Loucy (cell line): ENCODE results near the gene SAMD7.
A peak's percentile ranks its signal among the peaks of the same experiment; 100 is the strongest.

Experiments
- H2AFZ ChIP-seq: fragments of 200-600 bp; sonication (generic); 2 replicates; pipeline ENCODE4 v1.6.0; 2016; ENCODE audit warnings: antibody characterized with exemption, mild to moderate bottlenecking, low read length, moderate library complexity
- H3F3A ChIP-seq: fragments of 200-600 bp; 2 replicates; pipeline ENCODE4 v1.6.0; 2016; ENCODE audit warnings: antibody characterized with exemption, low read depth, mild to moderate bottlenecking
- H3K27me3 ChIP-seq: fragments of 200-600 bp; sonication (generic); 2 replicates; pipeline ENCODE4 v1.6.1; 2014; ENCODE audit warnings: low read length, mild to moderate bottlenecking; ENCODE audit not compliant: insufficient read depth, poor library complexity, severe bottlenecking
- H3K36me3 ChIP-seq: fragments of 200-600 bp; sonication (generic); 2 replicates; pipeline ENCODE4 v1.6.1; 2016; ENCODE audit warnings: low read length; ENCODE audit not compliant: insufficient read depth
- H3K4me1 ChIP-seq: fragments of 200-600 bp; sonication (generic); 2 replicates; pipeline ENCODE4 v1.5.1; 2014; ENCODE audit warnings: low read length, mild to moderate bottlenecking; ENCODE audit not compliant: insufficient read depth, poor library complexity, severe bottlenecking
- H3K4me2 ChIP-seq: fragments of 200-600 bp; sonication (generic); 2 replicates; pipeline ENCODE4 v1.6.0; 2014; ENCODE audit warnings: antibody characterized with exemption, low read length, low read depth, mild to moderate bottlenecking; ENCODE audit not compliant: poor library complexity, severe bottlenecking
- H3K4me3 ChIP-seq: fragments of 200-600 bp; sonication (generic); 2 replicates; pipeline ENCODE4 v1.5.1; 2014; ENCODE audit warnings: low read length, mild to moderate bottlenecking, mixed read lengths; ENCODE audit not compliant: poor library complexity, severe bottlenecking
- H3K79me2 ChIP-seq: fragments of 200-600 bp; sonication (generic); 2 replicates; pipeline ENCODE4 v1.6.1; 2014; ENCODE audit warnings: low read length; ENCODE audit not compliant: insufficient read depth
- H3K9ac ChIP-seq: fragments of 200-600 bp; sonication (generic); 2 replicates; pipeline ENCODE4 v1.6.0; 2014; ENCODE audit warnings: mild to moderate bottlenecking, low read depth, low read length, moderate library complexity; ENCODE audit not compliant: poor library complexity, severe bottlenecking
- H3K9me2 ChIP-seq: fragments of 200-600 bp; sonication (generic); replicated peaks from 2 replicates; pipeline ENCODE4 v1.6.1; 2016; ENCODE audit warnings: low read depth, low read length, mixed read lengths
- H3K9me3 ChIP-seq: fragments of 200-600 bp; sonication (generic); 2 replicates; pipeline ENCODE4 v1.6.1; 2014; ENCODE audit warnings: mild to moderate bottlenecking, antibody characterized with exemption, low read length, low read depth; ENCODE audit not compliant: insufficient read depth
- H4K20me1 ChIP-seq: fragments of 200-600 bp; sonication (generic); 2 replicates; pipeline ENCODE4 v1.6.0; 2014; ENCODE audit warnings: antibody characterized with exemption, low read length, mild to moderate bottlenecking; ENCODE audit not compliant: insufficient read depth, poor library complexity, severe bottlenecking
- EZH2phosphoT487 ChIP-seq: fragments of 200-600 bp; IDR thresholded peaks from 2 replicates; pipeline ENCODE4 v1.6.1; 2018; ENCODE audit warnings: antibody characterized with exemption, mild to moderate bottlenecking, moderate library complexity, borderline replicate concordance
- TF ChIP-seq, protein P1 (sequence below): fragments of 200-600 bp; sonication (generic); conservative IDR thresholded peaks from 2 replicates; pipeline ENCODE4 v1.5.1; 2014; ENCODE audit warnings: mild to moderate bottlenecking, antibody characterized with exemption, low read length

SAMD7 gene

DNA sequence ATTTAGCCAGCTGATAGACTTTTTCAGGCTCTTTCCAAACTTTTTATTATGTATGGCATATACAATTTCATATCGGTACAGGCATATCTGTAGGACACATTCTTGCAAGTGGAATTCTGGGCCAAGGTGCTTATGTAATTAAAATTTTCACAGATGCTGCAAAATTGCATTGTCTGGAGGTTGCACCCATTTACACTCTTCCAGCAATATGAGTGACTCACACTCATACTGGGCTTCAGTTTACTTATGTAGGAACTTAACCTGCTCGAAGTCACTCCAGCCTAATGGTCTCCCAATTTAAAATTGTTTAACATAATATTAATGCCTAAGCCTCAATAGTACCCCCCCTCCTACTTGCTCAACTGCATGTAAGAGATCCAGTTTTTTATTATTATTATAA is 44.0 kb downstream of the SAMD7 start:
- H3K9ac ChIP-seq: no peak overlapping the region
- no peak for TF ChIP-seq EZH2phosphoT487
- TF ChIP-seq, protein P1, sequence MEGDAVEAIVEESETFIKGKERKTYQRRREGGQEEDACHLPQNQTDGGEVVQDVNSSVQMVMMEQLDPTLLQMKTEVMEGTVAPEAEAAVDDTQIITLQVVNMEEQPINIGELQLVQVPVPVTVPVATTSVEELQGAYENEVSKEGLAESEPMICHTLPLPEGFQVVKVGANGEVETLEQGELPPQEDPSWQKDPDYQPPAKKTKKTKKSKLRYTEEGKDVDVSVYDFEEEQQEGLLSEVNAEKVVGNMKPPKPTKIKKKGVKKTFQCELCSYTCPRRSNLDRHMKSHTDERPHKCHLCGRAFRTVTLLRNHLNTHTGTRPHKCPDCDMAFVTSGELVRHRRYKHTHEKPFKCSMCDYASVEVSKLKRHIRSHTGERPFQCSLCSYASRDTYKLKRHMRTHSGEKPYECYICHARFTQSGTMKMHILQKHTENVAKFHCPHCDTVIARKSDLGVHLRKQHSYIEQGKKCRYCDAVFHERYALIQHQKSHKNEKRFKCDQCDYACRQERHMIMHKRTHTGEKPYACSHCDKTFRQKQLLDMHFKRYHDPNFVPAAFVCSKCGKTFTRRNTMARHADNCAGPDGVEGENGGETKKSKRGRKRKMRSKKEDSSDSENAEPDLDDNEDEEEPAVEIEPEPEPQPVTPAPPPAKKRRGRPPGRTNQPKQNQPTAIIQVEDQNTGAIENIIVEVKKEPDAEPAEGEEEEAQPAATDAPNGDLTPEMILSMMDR: no peak

DNA sequence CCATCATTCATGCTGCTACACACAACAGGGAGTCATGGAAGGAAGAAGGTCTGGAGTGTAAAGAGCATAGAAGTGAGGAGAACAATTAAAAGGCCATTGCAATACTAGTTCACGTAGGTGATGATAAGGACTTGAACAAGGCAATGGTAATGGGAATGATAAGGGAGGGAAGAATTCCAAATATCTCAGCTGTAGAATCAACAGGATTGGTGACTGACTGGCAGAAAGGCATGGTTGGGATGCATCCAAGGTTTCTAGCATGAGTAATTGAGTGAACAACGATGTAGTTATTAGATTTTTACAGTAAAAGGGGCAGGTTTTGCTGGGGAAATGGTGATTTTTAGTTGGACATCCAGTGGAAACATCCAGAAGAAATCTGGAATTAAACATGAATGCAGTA is 52.8 kb downstream of the SAMD7 start:
- Histone ChIP-seq H3K4me2 (no peak overlapping the region), H3K4me1 (peaks cover 26% of the 10 kb centered on the region), H3K79me2 (peaks cover 23% of the 10 kb centered on the region)

More for the DNA sequence above, 44.0 kb downstream of the SAMD7 start:
- no peak overlapping the region for H2AFZ ChIP-seq
- no peaks in the 10 kb centered on the region for H4K20me1 ChIP-seq
- no peaks in the 10 kb centered on the region for H3K4me1 ChIP-seq
- no peaks in the 10 kb centered on the region for H3K9me2 ChIP-seq
- no peaks in the 10 kb centered on the region for H3K9me3 ChIP-seq
- no peak overlapping the region for H3K4me3 ChIP-seq
- H3K79me2 ChIP-seq: no peaks in the 10 kb centered on the region
- peaks cover 14% of the 10 kb centered on the region for H3K27me3 ChIP-seq
- H3K4me2 ChIP-seq: no peak overlapping the region
- H3F3A ChIP-seq: no peaks in the 10 kb centered on the region
- no peaks in the 10 kb centered on the region for H3K36me3 ChIP-seq

DNA sequence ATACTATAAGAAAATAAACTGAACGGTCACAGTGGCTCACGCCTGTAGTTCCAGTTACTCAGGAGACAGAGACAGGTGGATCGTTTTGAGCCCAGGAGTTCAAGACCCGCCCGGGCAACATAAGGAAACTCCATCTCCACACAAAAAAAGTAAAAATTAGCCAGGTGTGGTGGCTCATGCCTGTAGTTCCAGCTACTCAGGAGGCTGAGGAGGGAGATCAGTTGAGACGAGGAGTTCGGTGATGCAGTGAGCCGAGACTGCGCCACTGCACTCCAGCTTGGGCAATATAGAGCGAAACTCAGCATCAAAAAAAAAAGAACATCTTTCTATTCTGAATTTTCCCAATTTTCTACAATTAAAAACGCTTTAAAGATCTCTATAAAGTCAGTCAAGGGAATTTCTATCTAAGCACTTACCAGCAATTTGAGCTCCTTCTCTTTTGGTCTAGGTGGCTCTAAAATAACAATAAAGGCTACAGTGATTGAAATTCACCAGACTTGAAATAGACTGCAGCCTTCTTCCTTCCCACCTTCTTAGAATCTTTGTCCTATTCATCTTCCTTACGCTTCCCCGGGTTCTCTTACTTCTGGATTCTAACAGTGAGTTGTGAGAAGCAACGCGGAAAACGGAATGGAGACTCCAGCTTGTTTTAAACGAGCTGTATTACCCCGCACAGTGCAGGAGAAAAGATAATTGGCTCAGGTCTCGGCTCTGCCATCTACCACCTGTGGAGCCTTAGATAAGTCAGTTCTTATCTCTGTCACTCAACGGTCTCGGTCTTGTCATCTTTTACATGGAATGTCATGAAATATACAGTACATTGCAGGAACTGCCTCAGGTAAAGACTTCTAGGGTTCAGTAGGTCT is 54.4 kb downstream of the SAMD7 start:
- Histone ChIP-seq H2AFZ (peak overlapping the region; percentile 100), H3K9me3 (no peaks in the 10 kb centered on the region), H3K4me3 (peak overlapping the region; percentile 95), H3K9me2 (no peaks in the 10 kb centered on the region), H4K20me1 (peaks cover 39% of the 10 kb centered on the region), H3K4me2 (peak overlapping the region; percentile 80), H3F3A (peaks cover 5% of the 10 kb centered on the region; the same call in 1 of the 2 replicates), H3K79me2 (peaks cover 39% of the 10 kb centered on the region), H3K4me1 (peaks cover 40% of the 10 kb centered on the region), H3K9ac (peak overlapping the region; percentile 86), H3K36me3 (no peaks in the 10 kb centered on the region), H3K27me3 (peaks cover under 1% of the 10 kb centered on the region)
- TF ChIP-seq EZH2phosphoT487: no peak
- TF ChIP-seq, protein P1: no peak

More for the DNA sequence above, 52.8 kb downstream of the SAMD7 start:
- peaks cover 9% of the 10 kb centered on the region for H3K27me3 ChIP-seq
- H2AFZ ChIP-seq: no peak overlapping the region
- H3F3A ChIP-seq: no peaks in the 10 kb centered on the region
- no peaks in the 10 kb centered on the region for H3K36me3 ChIP-seq
- H3K4me3 ChIP-seq: no peak overlapping the region
- H3K9ac ChIP-seq: no peak overlapping the region
- TF ChIP-seq, protein P1: no peak
- TF ChIP-seq EZH2phosphoT487: no peak
- H3K9me3 ChIP-seq: no peaks in the 10 kb centered on the region
- no peaks in the 10 kb centered on the region for H3K9me2 ChIP-seq
- H4K20me1 ChIP-seq: peaks cover 23% of the 10 kb centered on the region
